Neural cell (in vitro differentiated cells): Measurements from ENCODE around the gene TGM5. TPM values are rescaled to one million over a fixed set of nuclear protein-coding genes. Genes with fewer than 3 reads are reported as not detected.

Source experiments
- H2AFZ ChIP-seq: fragments of 200-600, 300-800 bp; sonication (generic), shearing (Covaris generic); 2 replicates; pipeline ENCODE4 v1.6.0; 2014; ENCODE audit warnings: low read depth, mild to moderate bottlenecking, antibody characterized with exemption, low read length, moderate library complexity
- H3F3A ChIP-seq: fragments of 200-600 bp; shearing (Covaris generic); 2 replicates; pipeline ENCODE4 v1.6.1; 2016; ENCODE audit warnings: mild to moderate bottlenecking, moderate library complexity, mixed read lengths, antibody characterized with exemption, low read length; ENCODE audit not compliant: insufficient read depth, poor library complexity, severe bottlenecking
- H3K27ac ChIP-seq: fragments of 200-600, 300-800 bp; sonication (generic), shearing (Covaris generic); 2 replicates; pipeline ENCODE4 v1.5.1; 2014; ENCODE audit warnings: mild to moderate bottlenecking, low read length, moderate library complexity
- H3K27me3 ChIP-seq: fragments of 300-800, 200-600 bp; sonication (generic), shearing (Covaris generic); 2 replicates; pipeline ENCODE4 v1.6.0; 2014; ENCODE audit warnings: mild to moderate bottlenecking, low read depth, low read length, moderate library complexity; ENCODE audit not compliant: insufficient read depth
- H3K36me3 ChIP-seq: fragments of 300-800, 200-600 bp; sonication (generic), shearing (Covaris generic); 2 replicates; pipeline ENCODE4 v1.5.1; 2014; ENCODE audit warnings: mild to moderate bottlenecking, antibody characterized with exemption, low read length, moderate library complexity; ENCODE audit not compliant: insufficient read depth
- H3K4me2 ChIP-seq: fragments of 300-800, 200-600 bp; sonication (generic), shearing (Covaris generic); 2 replicates; pipeline ENCODE4 v1.6.0; 2014; ENCODE audit warnings: mild to moderate bottlenecking, low read length
- H3K4me3 ChIP-seq: fragments of 300-800, 200-600 bp; sonication (generic), shearing (Covaris generic); 2 replicates; pipeline ENCODE4 v1.5.1; 2014; ENCODE audit warnings: mild to moderate bottlenecking, low read length, moderate library complexity
- H3K79me2 ChIP-seq: fragments of 200-600 bp; shearing (Covaris generic); replicated peaks from 2 replicates; pipeline ENCODE4 v1.6.0; 2014; ENCODE audit warnings: mild to moderate bottlenecking, low read length, moderate library complexity; ENCODE audit not compliant: insufficient read depth
- H3K9ac ChIP-seq: fragments of 300-800, 200-600 bp; sonication (generic), shearing (Covaris generic); 2 replicates; pipeline ENCODE4 v1.6.1; 2016; ENCODE audit warnings: mild to moderate bottlenecking, low read length, mixed read lengths
- H3K9me2 ChIP-seq: fragments of 200-600 bp; shearing (Covaris generic); 2 replicates; pipeline ENCODE4 v1.6.1; 2016; ENCODE audit warnings: mild to moderate bottlenecking, low read length, mixed read lengths; ENCODE audit not compliant: insufficient read depth
- H3K9me3 ChIP-seq: fragments of 200-600, 300-800 bp; sonication (generic), shearing (Covaris generic); 2 replicates; pipeline ENCODE4 v1.6.1; 2016; ENCODE audit warnings: mild to moderate bottlenecking, mixed run types, low read length, moderate library complexity, mixed read lengths
- H4K20me1 ChIP-seq: fragments of 200-600 bp; shearing (Covaris generic); 2 replicates; pipeline ENCODE4 v1.6.1; 2016; ENCODE audit warnings: mild to moderate bottlenecking, mixed run types; ENCODE audit not compliant: insufficient read depth
- CTCF ChIP-seq: fragments of 450-650 bp; IDR thresholded peaks from 2 replicates; pipeline ENCODE4 v1.5.1; 2014; ENCODE audit warnings: antibody characterized with exemption, mild to moderate bottlenecking, moderate library complexity; ENCODE audit not compliant: poor library complexity, severe bottlenecking
- EP300 ChIP-seq: fragments of 450-650 bp; conservative IDR thresholded peaks from 2 replicates; pipeline ENCODE4 v1.6.1; 2014; ENCODE audit warnings: antibody characterized with exemption, mild to moderate bottlenecking, moderate library complexity; ENCODE audit not compliant: poor library complexity, severe bottlenecking
- EZH2 ChIP-seq: fragments of 200-600, 300-800 bp; shearing (Covaris generic), sonication (generic); IDR thresholded peaks from 2 replicates; pipeline ENCODE4 v1.6.1; 2014; ENCODE audit warnings: antibody characterized with exemption, low read length, borderline replicate concordance, mild to moderate bottlenecking; ENCODE audit not compliant: insufficient read depth, poor library complexity, severe bottlenecking
- MXI1 ChIP-seq: fragments of 450-650 bp; conservative IDR thresholded peaks from 2 replicates; pipeline ENCODE4 v1.6.1; 2014; ENCODE audit warnings: antibody characterized with exemption, mild to moderate bottlenecking; ENCODE audit not compliant: poor library complexity, severe bottlenecking
- POLR2AphosphoS5 ChIP-seq: IDR thresholded peaks from 2 replicates; pipeline ENCODE4 v1.6.1; 2012
- RAD21 ChIP-seq: fragments of 450-650 bp; conservative IDR thresholded peaks from 2 replicates; pipeline ENCODE4 v1.6.1; 2014; ENCODE audit warnings: antibody characterized with exemption, mild to moderate bottlenecking, moderate library complexity
- REST ChIP-seq: IDR thresholded peaks from 2 replicates; pipeline ENCODE4 v1.6.1; 2012; ENCODE audit warnings: borderline replicate concordance
- SMC3 ChIP-seq: fragments of 450-650 bp; conservative IDR thresholded peaks from 2 replicates; pipeline ENCODE4 v1.6.1; 2014; ENCODE audit warnings: antibody characterized with exemption, mild to moderate bottlenecking, moderate library complexity; ENCODE audit not compliant: poor library complexity
- TAF1 ChIP-seq: IDR thresholded peaks from 2 replicates; pipeline ENCODE4 v1.6.1; 2012; ENCODE audit warnings: low read depth
- polyA plus RNA-seq: library from polyadenylated mRNA; depleted of rRNA; stranded (reverse); fragments of >200 nt; gene quantifications from 2 replicates; pipeline ENCODE4 v1.2.3, GENCODE V29; 2014

The TGM5 gene
- polyA plus RNA-seq, 1 donor from 2014 or later, result not detected

- Histone ChIP-seq H3K9ac (peak within 1 kb of the TSS; percentile 91), H3K36me3 (no peaks in the 10 kb centered on the region), H3F3A (no peaks in the 10 kb centered on the region), H3K9me2 (no peaks in the 10 kb centered on the region), H4K20me1 (no peaks in the 10 kb centered on the region), H3K27me3 (no peaks in the 10 kb centered on the region), H3K4me3 (peak within 1 kb of the TSS; percentile 80), H3K27ac (peak within 1 kb of the TSS; percentile 75), H3K9me3 (no peaks in the 10 kb centered on the region), H3K4me2 (peak within 1 kb of the TSS; percentile 89), H3K79me2 (peaks cover 16% of the 10 kb centered on the region), H2AFZ (peak within 1 kb of the TSS; percentile 99)
- TF ChIP-seq EP300 (no peak), REST (peak; percentile 64), EZH2 (no peak), CTCF (peak; percentile 75), POLR2AphosphoS5 (peak; percentile 58), TAF1 (peak; percentile 36), MXI1 (peak; percentile 48), RAD21 (peak; percentile 58), SMC3 (peak; percentile 69)
Observed at GRCh38 chr15:43185157-43186002, 81.3 kb downstream of the TGM5 start, which contains the start of gene CCNDBP1. Gene CCNDBP1 (plus strand): TSS chr15:43185403. CDS start chr15:43185499, 96 bp downstream.

DNA sequence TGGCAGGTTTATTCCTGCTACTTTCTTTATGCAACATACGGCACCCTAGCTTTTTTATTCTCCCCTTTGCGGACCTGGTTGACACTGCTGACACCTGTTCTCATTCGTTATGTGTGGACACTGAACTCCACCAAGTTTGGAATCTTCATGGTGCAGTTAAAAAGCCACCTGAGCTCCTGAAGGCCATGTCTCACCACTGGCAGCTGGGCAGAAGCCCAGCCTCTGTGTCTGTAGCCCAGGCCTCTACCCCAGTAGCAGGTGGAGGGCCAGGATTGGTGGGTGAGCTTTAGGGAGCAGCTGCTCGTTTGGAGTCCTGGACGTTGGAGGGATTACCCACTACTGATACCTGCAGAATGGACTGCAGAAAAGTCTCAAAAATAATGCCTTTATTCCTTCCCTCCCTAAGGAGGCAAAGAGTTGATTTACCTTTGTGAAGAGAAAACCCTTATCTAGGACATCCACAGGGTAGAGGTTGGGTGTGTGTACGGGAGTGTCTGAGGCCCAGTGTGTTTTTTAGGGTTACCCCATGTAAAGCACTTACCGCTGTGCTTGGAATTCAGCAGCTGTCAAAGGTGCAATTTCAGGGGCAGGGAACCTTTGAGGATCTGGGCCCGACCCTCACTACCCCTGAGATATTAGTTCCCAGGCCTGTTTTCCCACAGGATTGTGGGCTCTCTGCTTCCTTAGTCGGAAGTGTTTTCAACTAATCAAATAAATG is 82.2 kb downstream of the TGM5 start:
- Histone ChIP-seq H4K20me1 (no peaks in the 10 kb centered on the region), H3F3A (no peaks in the 10 kb centered on the region), H3K9ac (peak overlapping the region; percentile 91), H3K9me2 (no peaks in the 10 kb centered on the region), H3K4me3 (peak overlapping the region; percentile 80), H3K4me2 (peak overlapping the region; percentile 87), H3K79me2 (peaks cover 16% of the 10 kb centered on the region), H3K36me3 (no peaks in the 10 kb centered on the region), H2AFZ (peak overlapping the region; percentile 99), H3K27ac (peak overlapping the region; percentile 75), H3K9me3 (no peaks in the 10 kb centered on the region), H3K27me3 (no peaks in the 10 kb centered on the region)
- TF ChIP-seq CTCF (no peak), TAF1 (peak; percentile 20)
